GM12865 (cell line): Measurements from ENCODE around the gene PATE2.

Experiments
- DNase-seq: peaks from one replicate; pipeline ENCODE4 v3.0.0; 2010; ENCODE audit warnings: low read depth
- H3K4me3 ChIP-seq: 2 replicates; pipeline ENCODE4 v1.5.1; 2011; ENCODE audit warnings: mild to moderate bottlenecking, low read depth, low read length, control low read depth
- CTCF ChIP-seq: IDR thresholded peaks from 2 replicates; pipeline ENCODE4 v1.5.1; 2011; ENCODE audit warnings: low read length, control low read depth, low read depth, inconsistent platforms; ENCODE audit not compliant: insufficient read depth; ENCODE audit errors: missing control alignments

Gene PATE2

GRCh38 chr11:125740617-125741016 is 38.0 kb downstream of the PATE2 start:
- no peak for TF ChIP-seq CTCF
- no peak overlapping the region for H3K4me3 ChIP-seq
- no peak for DNase-seq

GRCh38 chr11:125728969-125729368 is 49.7 kb downstream of the PATE2 start:
- no peak for TF ChIP-seq CTCF
- no peak for DNase-seq
- no peak overlapping the region for H3K4me3 ChIP-seq
